Stomach (tissue), 9 donors: ENCODE measurements around the gene FBXL5. TPM values are rescaled to one million over a fixed set of nuclear protein-coding genes. Genes with fewer than 3 reads are reported as not detected.
A peak's percentile ranks its signal among the peaks of the same experiment; 100 is the strongest.

ENCODE experiments used
- DNase-seq, 2 donors: peaks; one replicate each; pipeline versions ENCODE4 v3.0.0 to v3.0.0-alpha.2; 2013 to 2019
- H3K27ac ChIP-seq, 5 donors: fragments of 200-600 bp in 4 of 5; sonication (generic) in 4 of 5; one replicate each; pipeline ENCODE4 v1.5.1; 2013 to 2019; ENCODE audit warnings: mild to moderate bottlenecking in 1 of 5, moderate library complexity in 1 of 5
- H3K27me3 ChIP-seq, 3 donors: fragments of 200-600 bp; sonication (generic); one replicate each; pipeline ENCODE4 v1.5.1; 2017 to 2019; ENCODE audit warnings: mixed run types in 1 of 3
- H3K36me3 ChIP-seq, 4 donors: fragments of 200-600 bp; sonication (generic); 1 replicate in 3 of 4; 2 replicates in 1 of 4; pipeline ENCODE4 v1.5.1; 2016 to 2019
- H3K4me1 ChIP-seq, 4 donors: fragments of 200-600 bp; sonication (generic); one replicate each; pipeline ENCODE4 v1.5.1; 2016 to 2019
- H3K4me3 ChIP-seq, 4 donors: fragments of 200-600 bp; sonication (generic) in 3 of 4; one replicate each; pipeline ENCODE4 v1.5.1; 2016 to 2019; ENCODE audit warnings: mild to moderate bottlenecking in 1 of 4
- H3K9me3 ChIP-seq, 4 donors: fragments of 200-600 bp; sonication (generic); one replicate each; pipeline ENCODE4 v1.5.1; 2016 to 2019
- CTCF ChIP-seq, 7 experiments: fragments of 450-650 bp in 4 of 7; fragments of 200-600 bp in 3 of 7; sonication (generic) in 3 of 7; IDR thresholded peaks; one replicate each; pipeline ENCODE4 v1.5.1; 2016 to 2019; ENCODE audit warnings: antibody characterized with exemption in 7 of 7, control low read depth in 2 of 7, mild to moderate bottlenecking in 1 of 7
- EP300 ChIP-seq: sonication (generic); formaldehyde crosslinking; IDR thresholded peaks from one replicate; pipeline ENCODE4 v1.6.1; 2017; ENCODE audit warnings: antibody characterized with exemption
- POLR2A ChIP-seq, 4 donors: fragments of 450-650 bp; IDR thresholded peaks; one replicate each; pipeline ENCODE4 v1.6.1; 2016; ENCODE audit warnings: antibody characterized with exemption in 4 of 4, control low read depth in 2 of 4, mild to moderate bottlenecking in 1 of 4, moderate library complexity in 1 of 4
- POLR2AphosphoS5 ChIP-seq, 3 donors: sonication (generic); formaldehyde crosslinking; IDR thresholded peaks; one replicate each; pipeline ENCODE4 v1.6.1; 2016; ENCODE audit warnings: antibody characterized with exemption in 3 of 3
- WGBS, 5 donors: extraction: QIAGEN DNeasy Blood & Tissue Kit in 3 of 5; methylation state at CpG; one replicate each; pipeline versions ENCODE4 v1.1.5 to v1.1.7; 2013 to 2018; 5-methylcytosine and 5-hydroxymethylcytosine counted together
- intact Hi-C: fragments of 100-400 bp; cut with DNase I; formaldehyde crosslinking; loops from one replicate; pipeline ENCODE4 v1.15.1; 2023; ENCODE audit warnings: low total_unique reads
- polyA plus RNA-seq, 3 donors: library from polyadenylated mRNA; stranded (reverse); fragments of 200-250 nt; gene quantifications; one replicate each; pipeline ENCODE4 v1.2.3, GENCODE V29; 2013
- total RNA-seq, 5 donors: library from RNA; depleted of rRNA; stranded (reverse); fragments of >200 nt; gene quantifications; one replicate each; pipeline versions ENCODE4 v1.1.0 to v1.2.3, GENCODE V29; 2014 to 2016
- donor health status: healthy with polysubstance abuse.
- donor health status: Bipolar disorder and iron deficiency.
- donor health status: healthy.

The FBXL5 gene
- total and polyA plus RNA-seq, 8 donors = 15.6 to 196 (median 76.9) TPM

GRCh38 chr4:15653420-15653819, 1.7 kb downstream of the FBXL5 start:
- Histone ChIP-seq H3K36me3 (no peaks in the 10 kb centered on the region), H3K27ac (peak overlapping the region in 4 of 5 donors; percentile 94 to 100 (median 98)), H3K9me3 (no peaks in the 10 kb centered on the region), H3K4me1 (peaks cover 40 to 81% (median 50%) of the 10 kb centered on the region in 4 donors), H3K27me3 (no peaks in the 10 kb centered on the region), H3K4me3 (peak overlapping the region; percentile 65 to 84 (median 76))
- TF ChIP-seq EP300 = no peak
- no peak for TF ChIP-seq CTCF (IDR thresholded peaks at IDR 0.05)
- TF ChIP-seq POLR2AphosphoS5 (IDR thresholded peaks at IDR 0.05) = no peak
- TF ChIP-seq POLR2A (IDR thresholded peaks at IDR 0.05) = no peak
- no peak for DNase-seq
- intact Hi-C loops = no loop called here
- WGBS, 5 donors = 16 to 23% (median 22%) methylated on average over 4 of the region's 4 CpGs

GRCh38 chr4:15652841-15653240, 2.3 kb downstream of the FBXL5 start:
- H3K4me1 ChIP-seq = peaks cover 40 to 87% (median 55%) of the 10 kb centered on the region in 4 donors
- H3K9me3 ChIP-seq = no peaks in the 10 kb centered on the region
- DNase-seq = no peak
- H3K4me3 ChIP-seq = peak overlapping the region; percentile 65 to 84 (median 76)
- intact Hi-C loops = no loop called here
- WGBS, 5 donors = 42 to 51% (median 49%) methylated on average over 4 of the region's 4 CpGs
- no peaks in the 10 kb centered on the region for H3K27me3 ChIP-seq
- TF ChIP-seq POLR2AphosphoS5 (IDR thresholded peaks at IDR 0.05) (no peak), POLR2A (IDR thresholded peaks at IDR 0.05) (no peak), CTCF (IDR thresholded peaks at IDR 0.05) (no peak), EP300 (no peak)
- H3K27ac ChIP-seq = peak overlapping the region in 4 of 5 donors; percentile 94 to 100 (median 98)
- no peaks in the 10 kb centered on the region for H3K36me3 ChIP-seq

- Histone ChIP-seq H3K27ac (peak overlapping the region in 4 of 5 donors; percentile 94 to 100 (median 98)), H3K9me3 (no peaks in the 10 kb centered on the region), H3K27me3 (no peaks in the 10 kb centered on the region), H3K4me1 (peaks cover 40 to 84% (median 59%) of the 10 kb centered on the region in 4 donors), H3K36me3 (no peaks in the 10 kb centered on the region), H3K4me3 (peak overlapping the region in 1 of 4 donors; percentile 79)
- DNase-seq = no peak
- intact Hi-C loops = no loop called here
- no peak for TF ChIP-seq EP300
- no peak for TF ChIP-seq CTCF (IDR thresholded peaks at IDR 0.05)
- TF ChIP-seq POLR2AphosphoS5 (IDR thresholded peaks at IDR 0.05) = no peak
- TF ChIP-seq POLR2A (IDR thresholded peaks at IDR 0.05) = no peak
- WGBS, 5 donors = 67 to 80% (median 70%) methylated on average over 1 of the region's 1 CpG
Observed at GRCh38 chr4:15652191-15652590, 3.0 kb downstream of the FBXL5 start.

- Histone ChIP-seq H3K36me3 (no peaks in the 10 kb centered on the region), H3K27me3 (no peaks in the 10 kb centered on the region), H3K4me1 (peaks cover 40 to 81% (median 60%) of the 10 kb centered on the region in 4 donors), H3K4me3 (peak overlapping the region in 1 of 4 donors; percentile 79), H3K9me3 (no peaks in the 10 kb centered on the region), H3K27ac (peak overlapping the region in 4 of 5 donors; percentile 94 to 100 (median 98))
- intact Hi-C loops = no loop called here
- DNase-seq = peak in 1 of 2 donors; percentile 33
- no peak for TF ChIP-seq CTCF (IDR thresholded peaks at IDR 0.05)
- TF ChIP-seq POLR2AphosphoS5 (IDR thresholded peaks at IDR 0.05) = no peak
- TF ChIP-seq EP300 = no peak
- TF ChIP-seq POLR2A (IDR thresholded peaks at IDR 0.05) = no peak
- WGBS, 5 donors = 20 to 36% (median 34%) methylated on average over 2 of the region's 2 CpGs
Observed at GRCh38 chr4:15651676-15652075, 3.5 kb downstream of the FBXL5 start.
